Nephron progenitor cell (in vitro differentiated cells): ENCODE measurements around the gene GBA3.

ENCODE experiments used
- DNase-seq: peaks from one replicate; pipeline ENCODE4 v3.0.0; 2021
- H3K27ac Mint-ChIP-seq: 2 replicates; pipeline ENCODE4 v1.8.0; 2021; ENCODE audit warnings: mild to moderate bottlenecking, moderate library complexity, mixed read lengths
- H3K27me3 Mint-ChIP-seq: 2 replicates; pipeline ENCODE4 v1.8.0; 2021; ENCODE audit warnings: mild to moderate bottlenecking, low read depth, mixed read lengths; ENCODE audit not compliant: poor library complexity
- H3K36me3 Mint-ChIP-seq: 2 replicates; pipeline ENCODE4 v1.8.0; 2021; ENCODE audit warnings: low read depth, mixed read lengths
- H3K4me1 Mint-ChIP-seq: 2 replicates; pipeline ENCODE4 v1.8.0; 2021; ENCODE audit warnings: mixed read lengths
- H3K4me3 Mint-ChIP-seq: 2 replicates; pipeline ENCODE4 v1.8.0; 2021; ENCODE audit warnings: mild to moderate bottlenecking, moderate library complexity, mixed read lengths
- H3K9me3 Mint-ChIP-seq: 2 replicates; pipeline ENCODE4 v1.8.0; 2021; ENCODE audit warnings: mild to moderate bottlenecking, moderate library complexity, mixed read lengths
- TF ChIP-seq, protein P1 (sequence below): fragments of 200-600 bp; sonication (generic); IDR thresholded peaks from 2 replicates; pipeline ENCODE4 v1.5.0; 2021; ENCODE audit warnings: antibody characterized with exemption

GBA3 gene

DNA sequence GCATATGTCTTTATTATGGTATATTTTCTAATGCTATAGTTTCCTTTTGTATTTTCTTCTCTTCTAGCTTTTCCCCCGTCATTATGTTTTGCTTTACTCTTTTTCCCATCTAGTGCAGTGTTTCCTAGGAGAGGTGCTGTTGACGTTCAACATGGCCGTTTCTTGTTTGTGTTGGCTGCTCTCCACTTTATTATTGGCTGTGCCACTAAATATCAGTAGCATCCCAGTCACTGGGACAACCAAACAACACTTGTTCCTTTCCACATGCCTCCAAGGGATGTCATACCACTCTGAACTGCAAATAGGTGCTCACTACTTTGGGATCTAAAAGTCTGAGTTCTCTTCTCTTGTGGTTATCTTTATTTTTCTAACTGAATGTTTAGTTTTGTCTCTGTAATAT, 26.5 kb downstream of the GBA3 start:
- no peaks in the 10 kb centered on the region for H3K36me3 Mint-ChIP-seq
- H3K4me1 Mint-ChIP-seq = no peaks in the 10 kb centered on the region
- H3K9me3 Mint-ChIP-seq = peaks cover 4% of the 10 kb centered on the region
- H3K27ac Mint-ChIP-seq = no peak overlapping the region
- TF ChIP-seq, protein P1, sequence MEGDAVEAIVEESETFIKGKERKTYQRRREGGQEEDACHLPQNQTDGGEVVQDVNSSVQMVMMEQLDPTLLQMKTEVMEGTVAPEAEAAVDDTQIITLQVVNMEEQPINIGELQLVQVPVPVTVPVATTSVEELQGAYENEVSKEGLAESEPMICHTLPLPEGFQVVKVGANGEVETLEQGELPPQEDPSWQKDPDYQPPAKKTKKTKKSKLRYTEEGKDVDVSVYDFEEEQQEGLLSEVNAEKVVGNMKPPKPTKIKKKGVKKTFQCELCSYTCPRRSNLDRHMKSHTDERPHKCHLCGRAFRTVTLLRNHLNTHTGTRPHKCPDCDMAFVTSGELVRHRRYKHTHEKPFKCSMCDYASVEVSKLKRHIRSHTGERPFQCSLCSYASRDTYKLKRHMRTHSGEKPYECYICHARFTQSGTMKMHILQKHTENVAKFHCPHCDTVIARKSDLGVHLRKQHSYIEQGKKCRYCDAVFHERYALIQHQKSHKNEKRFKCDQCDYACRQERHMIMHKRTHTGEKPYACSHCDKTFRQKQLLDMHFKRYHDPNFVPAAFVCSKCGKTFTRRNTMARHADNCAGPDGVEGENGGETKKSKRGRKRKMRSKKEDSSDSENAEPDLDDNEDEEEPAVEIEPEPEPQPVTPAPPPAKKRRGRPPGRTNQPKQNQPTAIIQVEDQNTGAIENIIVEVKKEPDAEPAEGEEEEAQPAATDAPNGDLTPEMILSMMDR = no peak
- H3K4me3 Mint-ChIP-seq = no peak overlapping the region
- peaks cover 4% of the 10 kb centered on the region for H3K27me3 Mint-ChIP-seq
- no peak for DNase-seq

DNA sequence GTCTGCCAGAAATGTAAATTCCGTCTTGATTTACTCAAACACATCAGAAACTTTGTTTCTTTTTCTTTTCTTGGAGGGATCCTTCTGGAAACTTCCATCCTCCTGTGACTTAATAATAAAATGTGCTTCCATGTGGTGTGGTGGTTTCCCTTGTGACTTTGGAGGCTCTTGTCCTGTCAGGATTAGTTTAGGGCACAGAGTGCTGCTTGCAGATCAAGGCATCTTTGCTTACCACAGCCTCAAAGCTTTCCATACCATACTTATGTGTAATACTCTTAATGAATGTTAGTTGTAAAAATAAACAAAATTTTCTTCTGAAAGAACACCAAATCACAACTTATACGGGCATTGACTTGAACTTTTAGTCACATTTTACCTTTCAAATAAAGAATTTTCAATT, 27.4 kb downstream of the GBA3 start:
- TF ChIP-seq, protein P1 = no peak
- no peak for DNase-seq
- no peak overlapping the region for H3K4me3 Mint-ChIP-seq
- peaks cover 2% of the 10 kb centered on the region for H3K27me3 Mint-ChIP-seq
- no peak overlapping the region for H3K27ac Mint-ChIP-seq
- no peaks in the 10 kb centered on the region for H3K36me3 Mint-ChIP-seq
- H3K9me3 Mint-ChIP-seq = peaks cover 4% of the 10 kb centered on the region
- H3K4me1 Mint-ChIP-seq = no peaks in the 10 kb centered on the region

DNA sequence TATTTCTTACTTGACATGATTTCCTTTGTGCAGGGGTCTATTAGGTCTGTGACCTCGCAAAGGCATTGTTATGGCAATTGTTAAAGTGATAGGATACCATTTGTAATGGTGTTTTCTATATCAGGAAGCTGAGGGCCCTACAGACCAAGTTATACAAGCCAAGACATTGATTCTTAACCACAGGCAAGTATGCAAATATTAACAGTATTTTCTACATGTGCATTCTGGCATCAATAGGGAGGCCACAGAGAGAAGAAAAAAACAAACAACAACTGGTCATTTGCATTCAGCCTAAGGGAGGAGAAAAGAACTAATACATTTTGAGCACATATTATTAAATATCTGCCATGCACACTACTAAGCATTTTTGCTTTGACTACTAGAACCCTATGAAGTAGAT, 28.5 kb downstream of the GBA3 start:
- H3K9me3 Mint-ChIP-seq = peaks cover 4% of the 10 kb centered on the region
- no peaks in the 10 kb centered on the region for H3K36me3 Mint-ChIP-seq
- no peak for DNase-seq
- H3K27me3 Mint-ChIP-seq = no peaks in the 10 kb centered on the region
- H3K4me3 Mint-ChIP-seq = no peak overlapping the region
- no peaks in the 10 kb centered on the region for H3K4me1 Mint-ChIP-seq
- H3K27ac Mint-ChIP-seq = no peak overlapping the region
- TF ChIP-seq, protein P1 = no peak

DNA sequence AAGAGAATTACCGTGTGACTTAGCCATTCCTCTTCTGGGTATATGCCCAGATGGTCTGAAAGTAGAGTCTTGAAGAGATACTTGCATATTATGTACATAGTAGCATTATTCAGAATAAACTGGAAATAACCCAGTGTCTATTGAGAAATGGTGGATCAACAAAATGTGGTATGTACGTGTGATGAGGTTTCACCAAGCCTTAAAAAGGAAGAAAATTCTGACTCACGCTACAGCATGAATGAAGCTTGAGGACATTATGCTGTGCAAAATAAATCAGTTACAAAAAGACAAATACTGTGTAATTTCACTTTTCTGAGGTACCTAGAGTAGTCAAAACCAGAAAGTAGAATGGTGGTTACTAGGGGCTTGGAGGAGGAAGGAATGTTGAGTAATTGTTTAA, 37.3 kb downstream of the GBA3 start:
- Mint-ChIP-seq H3K4me1 (no peaks in the 10 kb centered on the region), H3K36me3 (no peaks in the 10 kb centered on the region), H3K27me3 (no peaks in the 10 kb centered on the region), H3K9me3 (no peaks in the 10 kb centered on the region), H3K27ac (no peak overlapping the region), H3K4me3 (no peak overlapping the region)
- TF ChIP-seq, protein P1 = no peak
- DNase-seq = no peak

DNA sequence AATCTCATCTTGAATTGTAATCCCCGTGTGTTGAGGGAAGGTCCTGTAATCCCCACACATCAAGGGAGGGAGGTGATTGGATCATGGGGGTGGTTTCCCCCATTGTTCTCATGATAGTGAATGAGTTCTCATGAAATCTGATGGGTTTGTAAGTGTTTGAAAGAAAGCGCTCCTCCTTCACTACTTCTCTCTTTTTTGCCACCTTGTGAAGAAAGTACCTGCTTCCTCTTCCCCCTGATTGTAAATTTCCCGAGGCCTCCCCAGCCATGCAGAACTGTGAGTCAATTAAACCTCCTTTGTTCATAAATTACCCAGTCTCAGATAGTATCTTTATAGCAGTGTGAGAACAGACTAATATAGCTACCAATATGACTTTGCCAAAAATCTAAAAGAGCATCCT, 41.1 kb downstream of the GBA3 start:
- Mint-ChIP-seq H3K4me3 (no peak overlapping the region), H3K4me1 (no peaks in the 10 kb centered on the region), H3K36me3 (no peaks in the 10 kb centered on the region), H3K27ac (no peak overlapping the region), H3K27me3 (peaks cover 3% of the 10 kb centered on the region), H3K9me3 (no peaks in the 10 kb centered on the region)
- TF ChIP-seq, protein P1 = no peak
- no peak for DNase-seq

DNA sequence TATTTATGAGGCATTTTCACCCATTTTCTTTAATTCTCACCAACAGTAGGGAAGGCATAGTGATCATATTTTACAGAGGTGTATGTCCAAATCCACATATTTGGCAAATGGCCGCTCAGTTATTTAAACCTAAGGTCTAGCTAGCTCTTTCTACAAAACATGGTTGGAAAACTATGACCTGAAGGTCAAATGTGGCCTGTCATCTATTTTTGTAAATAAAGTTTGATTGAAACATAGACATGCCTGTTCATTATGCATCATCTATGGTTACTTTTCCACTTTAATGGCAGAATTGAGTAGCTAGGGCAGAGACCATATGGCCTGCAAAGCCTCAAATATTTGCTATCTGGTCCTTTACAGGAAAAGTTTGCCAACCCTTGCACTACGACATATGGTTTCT, 44.2 kb downstream of the GBA3 start:
- DNase-seq = no peak
- H3K27ac Mint-ChIP-seq = no peak overlapping the region
- peaks cover 3% of the 10 kb centered on the region for H3K27me3 Mint-ChIP-seq
- H3K4me1 Mint-ChIP-seq = no peaks in the 10 kb centered on the region
- TF ChIP-seq, protein P1 = no peak
- peaks cover 5% of the 10 kb centered on the region for H3K9me3 Mint-ChIP-seq
- no peak overlapping the region for H3K4me3 Mint-ChIP-seq
- no peaks in the 10 kb centered on the region for H3K36me3 Mint-ChIP-seq
